ENCODE data around the gene UNC119B. TPM values are rescaled to one million over a fixed set of nuclear protein-coding genes. Genes with fewer than 3 reads are reported as not detected.

UNC119B gene
- 41.8 TPM for total RNA-seq

GRCh38 chr12:120710031-120710804, at the start of gene UNC119B:
UNC119B (plus strand) TSS chr12:120710458; CDS start chr12:120710475, 17 bp downstream.

GRCh38 chr12:120686690-120687577, 23.3 kb upstream of the UNC119B start, which contains the start of gene MLEC:
MLEC (plus strand) TSS chr12:120687149; CDS start chr12:120687297, 148 bp downstream.

GRCh38 chr12:120725659-120726509, 15.6 kb downstream of the UNC119B start, which contains the start of gene ACADS:
ACADS (plus strand) TSS chr12:120725826; CDS start chr12:120725886, 60 bp downstream.

Other genes with a start within 250 kb of the UNC119B start
- 134 TPM for gene SRSF9, start 240.7 kb upstream of the UNC119B start, total RNA-seq
- 265 TPM for gene DYNLL1, start 214.3 kb upstream of the UNC119B start, total RNA-seq
- 51.4 TPM for gene COQ5, start 181.3 kb upstream of the UNC119B start, total RNA-seq
- 175 TPM for gene RNF10, start 176.1 kb upstream of the UNC119B start, total RNA-seq
- gene POP5, start 129.1 kb upstream of the UNC119B start, total RNA-seq: 28.4 TPM
- gene CABP1, start 69.8 kb upstream of the UNC119B start, total RNA-seq: 1.9 TPM
- gene MLEC, start 23.3 kb upstream of the UNC119B start, total RNA-seq: 76.0 TPM
- 31.3 TPM for gene ACADS, start 15.4 kb downstream of the UNC119B start, total RNA-seq
- gene SPPL3, start 193.9 kb downstream of the UNC119B start, total RNA-seq: 41.2 TPM